ENCODE results near the gene ATP6V1C2.

The ATP6V1C2 gene, protein sequence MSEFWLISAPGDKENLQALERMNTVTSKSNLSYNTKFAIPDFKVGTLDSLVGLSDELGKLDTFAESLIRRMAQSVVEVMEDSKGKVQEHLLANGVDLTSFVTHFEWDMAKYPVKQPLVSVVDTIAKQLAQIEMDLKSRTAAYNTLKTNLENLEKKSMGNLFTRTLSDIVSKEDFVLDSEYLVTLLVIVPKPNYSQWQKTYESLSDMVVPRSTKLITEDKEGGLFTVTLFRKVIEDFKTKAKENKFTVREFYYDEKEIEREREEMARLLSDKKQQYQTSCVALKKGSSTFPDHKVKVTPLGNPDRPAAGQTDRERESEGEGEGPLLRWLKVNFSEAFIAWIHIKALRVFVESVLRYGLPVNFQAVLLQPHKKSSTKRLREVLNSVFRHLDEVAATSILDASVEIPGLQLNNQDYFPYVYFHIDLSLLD

DNA sequence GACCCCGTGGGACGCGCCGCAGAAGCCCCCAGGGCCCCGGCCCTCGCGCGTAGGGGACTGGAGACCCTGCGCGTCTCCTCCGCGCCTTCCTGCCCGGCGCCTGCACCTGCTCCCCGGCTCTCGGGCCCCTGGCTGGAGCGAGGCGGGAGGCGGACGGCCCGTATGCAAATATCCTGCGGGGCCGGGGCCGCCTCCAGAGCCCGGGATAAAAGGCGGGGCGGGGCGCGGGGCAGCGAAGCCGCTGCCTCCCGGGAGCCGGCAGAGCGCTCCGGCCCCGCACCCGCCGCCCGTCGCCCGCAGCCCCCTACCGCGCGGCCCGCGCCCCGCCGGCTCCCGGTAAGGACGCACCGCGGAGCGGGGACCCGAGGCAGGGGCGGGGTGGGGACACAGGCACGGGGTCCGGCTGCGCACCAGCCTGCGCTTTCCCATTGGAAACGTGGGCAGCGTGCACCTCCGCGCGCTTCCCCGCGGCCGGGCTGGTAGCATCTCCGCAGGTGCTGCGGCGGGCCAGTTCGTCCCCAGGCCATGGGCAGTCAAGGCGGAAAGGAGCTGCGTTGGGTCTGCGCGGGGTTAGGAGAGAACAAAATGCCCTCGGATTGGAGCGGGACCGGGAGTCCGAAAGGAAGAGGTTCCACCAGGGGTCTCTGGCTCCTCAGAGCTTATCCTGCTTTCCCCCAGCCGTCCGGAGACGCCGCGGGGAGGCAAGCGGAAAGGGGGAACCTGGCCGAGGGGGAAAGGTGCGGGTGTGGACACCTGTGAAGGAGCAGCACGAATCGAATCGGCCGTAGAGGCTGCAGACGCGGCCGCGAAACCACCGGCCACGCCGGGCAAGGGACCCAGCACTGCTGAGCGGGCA lies at the start of gene ATP6V1C2:
TSS of gene ATP6V1C2 (plus strand) at position 235 of the 856 bp plus-strand sequence. CDS start 1,220 bp downstream, outside the sequence.
- peak in 1 of 2 experiments; percentile 11 for DNase-seq

DNA sequence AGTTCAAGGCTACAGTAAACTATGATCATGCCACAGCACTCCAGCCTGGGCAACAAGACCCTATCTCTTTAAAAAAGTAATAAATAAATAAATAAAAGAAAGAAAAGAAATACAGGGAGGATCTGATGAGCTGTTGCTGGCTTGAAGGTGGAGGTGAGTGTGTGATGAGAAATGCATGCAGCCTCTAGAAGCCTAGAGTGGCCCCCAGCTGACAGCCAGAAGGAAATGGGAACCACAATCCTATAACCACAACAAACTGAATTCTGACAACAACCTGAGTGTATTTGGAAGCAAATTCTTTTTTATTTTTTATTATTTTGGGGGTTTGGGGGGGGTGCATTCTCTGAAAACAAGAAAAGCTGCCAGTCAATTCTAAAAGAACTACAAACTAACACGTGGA lies 46.3 kb upstream of the ATP6V1C2 start:
- DNase-seq, result no peak

DNA sequence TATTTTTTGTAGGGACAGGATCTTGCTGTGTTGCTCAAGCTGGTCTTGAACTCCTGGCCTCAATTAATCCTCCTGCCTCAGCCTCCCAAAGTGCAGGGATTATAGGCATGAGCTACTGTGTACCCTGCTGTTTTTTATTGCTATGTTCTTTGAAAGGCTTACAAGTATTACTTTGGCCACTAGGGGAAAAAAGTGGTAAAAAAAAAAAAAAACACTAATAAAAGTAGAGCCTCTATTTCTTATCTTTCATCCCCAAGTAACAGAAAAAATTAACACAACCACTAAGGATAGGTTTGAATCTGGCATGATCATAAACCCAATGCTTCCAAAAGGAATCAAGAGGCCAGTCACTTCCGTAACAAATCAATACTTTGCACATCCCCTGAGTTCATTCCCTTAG lies 43.2 kb upstream of the ATP6V1C2 start:
- DNase-seq, result no peak

DNA sequence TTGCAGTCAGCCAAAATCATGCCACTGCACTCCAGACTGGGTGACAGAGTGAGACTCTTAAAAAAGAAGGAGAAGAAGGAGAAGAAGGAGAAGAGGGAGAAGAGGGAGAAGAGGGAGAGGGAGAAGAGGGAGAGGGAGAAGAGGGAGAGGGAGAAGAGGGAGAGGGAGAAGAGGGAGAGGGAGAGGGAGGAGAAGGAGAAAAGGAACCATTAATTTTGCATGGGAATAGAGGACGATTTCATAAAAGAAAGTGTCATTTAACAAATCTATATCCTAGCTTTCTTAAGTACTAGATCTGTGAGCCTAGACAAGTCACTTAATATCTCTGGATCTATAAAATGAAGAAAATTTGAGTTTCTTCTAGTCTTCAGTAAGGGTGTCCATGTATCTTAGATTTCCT lies 41.2 kb upstream of the ATP6V1C2 start:
- DNase-seq, result no peak

DNA sequence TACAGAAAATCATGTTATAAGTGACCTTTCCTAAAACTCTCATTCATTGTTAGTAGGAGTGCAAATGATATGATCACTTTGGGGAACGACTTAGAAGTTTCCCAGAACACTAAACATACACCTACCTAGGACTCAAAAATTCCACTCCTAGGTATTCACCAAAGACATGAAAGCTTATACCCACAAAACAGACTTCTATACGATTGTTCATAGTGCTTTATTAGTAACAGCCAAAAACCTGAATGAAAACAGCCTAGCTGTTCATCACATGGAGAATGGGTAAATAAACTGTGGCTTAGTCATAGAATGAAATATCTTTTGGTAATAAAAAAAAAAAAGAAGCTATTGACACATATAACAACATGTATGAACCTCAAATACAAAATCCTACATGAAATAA lies 40.5 kb upstream of the ATP6V1C2 start:
- no peak for DNase-seq

DNA sequence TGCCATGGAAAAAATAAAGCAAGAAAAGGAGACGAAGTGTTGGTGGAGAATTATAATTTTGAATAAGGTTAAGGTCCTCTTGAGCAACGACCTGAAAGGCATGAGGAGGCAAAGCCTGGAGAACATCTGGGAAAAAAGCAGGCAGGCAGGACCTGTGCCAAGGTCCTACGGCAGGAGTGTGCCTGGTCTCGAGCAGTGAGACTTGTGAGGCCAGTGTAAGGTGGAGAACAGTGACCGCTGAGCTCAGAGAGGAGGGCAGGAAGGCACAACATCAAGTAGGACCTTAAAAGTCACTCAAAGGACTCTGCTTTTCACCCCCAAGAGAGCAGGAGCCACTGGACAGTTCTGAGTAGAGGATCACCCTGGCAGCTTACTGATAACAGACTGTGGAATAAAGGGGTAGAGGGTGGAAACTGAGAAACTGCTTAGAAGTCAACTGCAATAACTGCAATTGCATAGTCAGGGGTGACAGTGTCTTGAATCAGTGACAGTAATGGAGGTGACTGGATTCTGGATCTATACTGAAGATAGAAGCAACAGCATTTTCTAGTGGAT lies 35.2 kb upstream of the ATP6V1C2 start:
- DNase-seq, result no peak

DNA sequence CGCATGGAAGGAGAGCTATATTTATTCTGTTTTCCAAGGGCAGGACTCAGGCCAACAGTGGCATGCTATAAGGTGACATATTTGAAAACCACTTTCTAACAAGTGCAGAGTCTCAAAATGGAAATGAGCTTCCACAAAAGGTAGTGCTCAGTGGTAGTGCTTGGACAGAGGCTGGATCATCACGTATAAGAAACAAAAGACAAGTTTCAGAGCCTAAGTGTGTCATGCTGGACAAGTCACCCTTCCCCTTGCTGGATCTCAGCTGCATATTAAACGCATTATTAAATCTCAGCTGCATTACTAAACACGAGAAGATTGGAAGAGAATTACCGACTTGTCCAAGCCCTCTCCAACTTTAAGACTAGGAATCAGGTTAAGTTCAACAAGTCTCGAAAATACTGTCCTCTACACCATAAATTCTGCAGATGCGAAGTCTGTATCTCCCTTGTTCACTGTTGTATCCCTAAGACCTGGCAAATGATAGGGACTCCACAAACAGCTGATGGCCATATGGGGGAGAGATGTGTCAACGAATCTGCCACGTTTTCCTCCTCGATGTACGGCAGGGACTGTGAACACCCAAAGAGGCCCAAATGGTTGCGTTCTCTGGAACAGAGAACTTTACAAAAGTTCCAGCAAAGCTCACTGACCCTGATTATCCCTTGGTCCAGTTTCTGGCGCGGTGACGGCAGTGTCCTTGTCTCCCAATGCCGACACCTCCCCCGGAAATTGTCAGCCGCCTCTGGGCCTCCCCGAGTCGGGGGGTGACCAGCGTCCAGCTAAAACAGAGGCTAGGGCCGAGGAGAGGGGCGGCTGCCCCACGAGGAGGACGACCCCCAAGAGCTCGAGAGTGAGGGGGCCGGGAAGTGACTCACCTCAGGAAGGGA lies 32.3 kb upstream of the ATP6V1C2 start:
- DNase-seq, result no peak

DNA sequence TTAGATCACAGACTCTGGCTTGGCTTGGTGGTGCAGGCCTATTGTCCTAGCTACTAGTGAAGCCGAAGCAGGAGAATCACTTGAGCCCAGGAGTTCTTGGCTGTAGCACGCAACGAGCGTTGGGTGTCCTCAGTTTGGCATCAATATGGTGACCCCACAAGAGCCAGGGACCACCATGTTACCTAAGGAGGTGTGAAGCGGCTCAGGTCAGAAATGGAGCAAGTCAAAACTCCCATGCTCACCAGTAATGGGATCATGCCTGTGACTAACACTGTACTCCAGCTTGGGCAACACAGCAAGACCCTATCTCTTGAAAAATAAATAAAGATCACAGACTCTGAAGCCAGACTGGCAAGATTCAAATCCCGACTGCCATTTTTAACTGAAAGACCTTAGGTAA lies 29.9 kb upstream of the ATP6V1C2 start:
- no peak for DNase-seq

DNA sequence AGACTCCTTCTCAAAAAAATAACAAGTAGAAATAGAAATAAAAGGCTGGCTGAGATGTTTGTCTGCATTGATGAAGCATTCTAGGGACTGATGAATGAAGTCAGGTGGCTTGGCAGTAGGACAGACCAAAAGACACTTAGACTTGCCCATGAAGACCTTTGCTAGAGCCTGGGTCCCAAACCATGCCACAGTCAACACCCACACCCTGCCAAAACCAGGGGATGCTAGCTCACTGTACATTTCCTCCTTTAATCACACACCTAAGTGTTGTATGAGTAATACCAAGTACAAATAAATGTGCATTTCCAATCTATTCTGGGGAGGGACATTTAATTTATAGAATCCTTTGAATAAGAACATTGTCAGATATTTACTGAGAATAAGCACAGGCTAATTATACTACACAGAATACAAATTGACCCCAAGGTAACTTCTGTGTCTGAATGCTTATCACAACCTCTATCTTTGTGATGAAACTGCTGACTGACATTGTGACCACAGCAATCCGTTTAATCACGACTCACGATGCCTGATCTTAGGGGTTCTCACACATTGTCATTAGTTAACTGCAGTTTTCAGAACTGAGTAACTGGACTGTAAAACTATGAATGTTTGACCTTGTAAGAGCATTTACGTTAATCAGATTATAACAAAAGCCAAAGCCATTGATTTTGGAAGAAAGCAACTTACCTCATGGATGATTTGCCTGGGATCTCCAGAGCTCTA lies 21.2 kb upstream of the ATP6V1C2 start:
- no peak for DNase-seq

DNA sequence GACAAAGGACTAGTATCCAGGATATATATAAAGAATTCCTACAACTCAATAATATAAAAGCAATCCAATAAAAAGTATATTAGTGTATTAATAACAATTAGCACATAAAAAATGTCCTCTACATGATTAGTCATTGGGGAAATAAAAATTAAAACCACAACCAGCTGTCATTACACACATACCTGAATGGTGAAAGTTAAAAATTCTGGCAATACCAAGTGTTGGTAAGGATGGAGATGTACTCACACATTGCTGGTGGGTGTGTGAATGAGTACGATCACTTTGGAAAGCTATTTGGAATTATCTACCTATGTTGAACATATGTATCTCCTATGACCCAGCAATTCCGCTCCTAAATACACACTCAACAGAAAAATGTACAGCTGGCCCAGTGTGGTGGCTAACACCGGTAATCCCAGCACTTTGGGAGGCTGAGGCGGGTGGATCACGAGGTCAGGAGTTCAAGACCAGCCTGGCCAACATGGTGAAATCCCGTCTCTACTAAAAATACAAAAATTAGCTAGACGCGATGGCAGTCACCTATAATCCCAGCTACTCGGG lies 17.3 kb upstream of the ATP6V1C2 start:
- DNase-seq, result no peak

DNA sequence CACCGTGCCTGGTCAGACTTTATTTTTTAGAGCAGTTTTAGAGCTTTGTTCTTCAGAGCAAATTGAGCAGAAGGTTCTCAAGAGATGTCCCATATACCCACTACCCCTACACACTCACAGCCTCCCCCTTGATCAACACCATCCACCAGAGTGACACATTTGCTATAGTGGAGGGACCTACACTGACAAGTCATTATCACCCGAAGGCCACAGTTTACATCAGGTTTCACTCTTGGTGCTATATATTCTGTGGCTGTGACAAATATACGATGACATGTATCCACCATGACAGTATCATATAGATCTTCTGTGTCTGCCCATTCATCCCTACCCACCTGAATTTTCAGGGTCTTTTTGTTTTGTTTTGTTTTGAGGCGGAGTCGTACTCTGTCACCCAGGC lies 15.4 kb upstream of the ATP6V1C2 start:
- no peak for DNase-seq

DNA sequence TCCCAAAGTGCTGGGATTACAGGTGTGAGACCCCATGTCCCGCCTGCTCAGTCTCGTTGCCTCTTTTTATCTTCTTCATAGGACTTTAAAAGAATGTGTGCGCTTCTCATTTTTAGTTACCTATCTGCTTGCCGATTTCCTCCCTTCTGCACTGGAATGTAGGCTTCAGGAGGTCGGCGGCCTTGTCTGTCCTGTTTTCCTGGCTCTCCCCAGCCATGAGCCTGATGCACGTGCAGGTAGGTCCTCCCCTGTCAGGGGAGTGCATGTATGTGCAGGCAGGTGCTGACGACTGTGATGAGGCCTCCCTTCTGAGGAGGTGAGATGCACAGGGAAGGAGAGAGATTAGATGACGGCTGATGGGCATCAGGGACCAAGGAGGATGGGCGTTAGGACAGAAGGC lies 13.6 kb upstream of the ATP6V1C2 start:
- DNase-seq, result no peak

DNA sequence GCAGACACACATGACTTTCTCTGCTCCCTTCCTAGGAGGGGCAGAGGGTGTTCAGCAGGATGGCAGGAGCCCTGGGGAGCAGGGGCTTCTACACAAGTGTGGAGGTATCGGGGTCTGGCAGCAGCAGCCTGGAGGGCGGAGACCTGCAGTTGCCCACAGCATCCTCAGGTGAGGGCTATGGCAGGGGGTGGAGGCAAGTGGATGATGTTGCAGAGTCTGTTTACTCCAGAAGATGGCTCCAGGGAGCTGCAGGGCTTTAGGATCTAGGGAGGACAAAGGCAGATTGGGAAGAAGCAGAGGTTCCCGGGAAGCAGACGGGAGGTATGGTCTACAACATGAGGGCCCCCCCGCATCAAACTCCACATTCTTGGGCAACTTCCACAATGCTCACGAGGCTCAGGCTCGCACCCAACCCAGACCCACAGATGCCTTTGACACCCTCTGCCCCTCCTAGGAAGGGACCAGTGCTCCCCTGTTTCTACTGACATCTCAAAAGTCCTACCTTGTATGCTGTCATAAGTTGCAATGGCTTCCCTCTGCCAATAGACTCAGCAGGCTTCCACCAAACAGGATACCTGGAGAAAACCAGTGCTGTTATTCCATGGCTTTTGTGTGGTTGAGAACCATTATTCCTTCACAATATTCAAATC lies 12.0 kb upstream of the ATP6V1C2 start:
- no peak for DNase-seq

DNA sequence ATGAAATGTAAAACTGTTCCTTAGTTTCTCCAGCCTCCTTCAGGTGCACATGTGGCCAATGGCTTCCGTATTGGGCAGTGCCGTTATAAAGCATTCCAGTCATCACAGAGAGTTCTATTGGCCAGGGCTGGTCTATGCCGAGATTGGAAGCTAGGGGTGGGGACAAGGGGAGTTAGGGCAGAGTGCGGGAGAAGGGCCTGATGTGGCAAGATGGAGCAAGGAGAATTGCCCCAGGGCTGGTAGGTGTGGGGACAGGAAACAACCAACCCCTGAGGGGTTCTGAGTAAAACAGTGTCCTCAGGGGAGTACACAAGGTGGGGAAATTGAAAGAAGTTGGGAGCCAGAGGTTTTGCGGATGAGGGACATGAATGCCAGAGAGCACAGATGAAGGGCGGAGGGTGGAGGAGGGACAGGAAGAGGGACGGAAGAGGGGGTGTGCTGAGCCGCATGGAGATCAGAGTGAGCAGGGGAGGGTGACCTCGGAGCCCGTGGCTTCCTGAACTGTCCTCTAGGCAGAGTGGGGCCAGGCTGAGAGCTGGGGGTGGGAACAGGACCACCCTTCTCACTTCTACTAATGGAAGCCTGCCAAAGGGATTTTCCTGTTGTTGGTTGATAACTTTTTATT lies 9.1 kb upstream of the ATP6V1C2 start:
- no peak for DNase-seq

DNA sequence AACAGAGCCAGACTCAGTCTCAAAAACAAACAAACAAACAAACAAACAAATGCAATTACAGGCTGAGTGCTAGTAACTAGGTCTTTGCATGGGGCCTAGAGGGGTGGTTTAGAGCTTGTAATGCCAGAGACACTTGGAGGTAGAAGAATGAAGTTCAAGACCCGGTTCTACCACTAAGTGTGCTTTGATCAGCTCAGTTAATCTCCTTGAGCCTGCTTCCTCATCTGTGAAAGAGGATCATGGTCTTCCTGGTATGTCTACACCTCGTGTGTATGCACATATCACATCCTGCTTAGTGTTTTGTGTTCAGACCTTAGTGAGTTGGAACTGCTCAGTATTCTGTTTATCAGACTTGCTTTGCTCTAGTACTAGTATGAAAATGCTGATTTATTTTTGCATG lies 4.8 kb upstream of the ATP6V1C2 start:
- no peak for DNase-seq

DNA sequence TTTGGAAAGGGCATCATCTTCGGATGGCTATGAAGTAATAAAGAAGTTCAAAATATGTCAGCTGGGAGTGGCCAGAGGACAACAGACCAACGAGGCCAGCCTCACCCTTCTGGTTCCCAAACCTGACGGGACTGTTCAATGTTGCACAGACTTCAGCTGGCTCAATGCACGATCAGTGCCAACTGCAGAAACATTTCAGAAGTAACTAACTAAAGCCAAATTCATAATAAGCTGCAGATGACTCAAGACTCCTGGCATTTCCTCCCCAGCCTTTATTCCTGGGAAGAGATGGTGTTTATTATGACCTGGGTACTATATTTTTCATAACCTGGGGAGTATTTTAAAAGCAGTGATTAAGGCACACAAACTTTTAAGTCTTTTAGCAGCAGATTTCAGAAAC lies 3.8 kb upstream of the ATP6V1C2 start:
- no peak for DNase-seq

DNA sequence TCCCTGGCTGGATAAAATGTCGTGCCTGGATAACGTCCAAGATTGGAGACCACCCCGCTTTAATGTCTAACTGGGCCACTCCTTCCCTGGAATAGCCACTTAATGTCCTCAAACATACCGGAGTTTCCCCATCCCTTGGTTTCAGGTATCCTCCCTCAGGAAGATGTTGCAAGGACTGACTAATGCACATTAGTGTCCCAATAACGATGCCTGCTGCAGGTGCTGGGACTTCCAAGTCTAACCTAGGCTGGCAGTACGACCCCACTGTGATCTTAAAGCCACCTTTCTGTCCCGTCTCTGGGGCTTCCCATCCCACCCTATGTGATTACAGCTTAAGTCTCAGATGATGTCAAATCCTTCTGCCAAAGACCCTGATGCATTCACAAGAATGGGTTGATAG lies 1.1 kb upstream of the ATP6V1C2 start:
- no peak for DNase-seq

DNA sequence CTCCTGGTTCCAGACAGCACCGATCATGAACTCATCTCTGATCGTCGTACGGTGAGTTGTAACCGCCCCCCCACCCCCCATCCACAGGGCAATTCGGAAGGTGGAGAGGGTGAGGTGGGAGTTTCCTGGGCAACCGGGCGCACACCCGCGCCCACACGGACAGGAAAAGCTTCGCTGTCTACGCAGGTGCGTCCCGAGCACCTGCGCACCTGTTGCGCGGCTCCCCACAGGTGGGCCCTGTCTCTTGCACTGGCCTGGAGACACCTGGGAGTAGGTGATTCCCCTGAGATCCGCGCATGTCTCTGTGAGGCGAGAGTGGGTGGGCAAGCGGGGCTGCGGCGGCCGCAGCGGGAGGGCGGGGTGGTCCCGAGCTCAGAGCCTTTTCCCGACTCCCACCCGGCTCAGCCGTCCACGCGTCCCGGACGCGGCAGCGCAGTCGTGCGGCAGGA lies 459 bp upstream of the ATP6V1C2 start:
- DNase-seq, result peak in 1 of 2 experiments; percentile 12

DNA sequence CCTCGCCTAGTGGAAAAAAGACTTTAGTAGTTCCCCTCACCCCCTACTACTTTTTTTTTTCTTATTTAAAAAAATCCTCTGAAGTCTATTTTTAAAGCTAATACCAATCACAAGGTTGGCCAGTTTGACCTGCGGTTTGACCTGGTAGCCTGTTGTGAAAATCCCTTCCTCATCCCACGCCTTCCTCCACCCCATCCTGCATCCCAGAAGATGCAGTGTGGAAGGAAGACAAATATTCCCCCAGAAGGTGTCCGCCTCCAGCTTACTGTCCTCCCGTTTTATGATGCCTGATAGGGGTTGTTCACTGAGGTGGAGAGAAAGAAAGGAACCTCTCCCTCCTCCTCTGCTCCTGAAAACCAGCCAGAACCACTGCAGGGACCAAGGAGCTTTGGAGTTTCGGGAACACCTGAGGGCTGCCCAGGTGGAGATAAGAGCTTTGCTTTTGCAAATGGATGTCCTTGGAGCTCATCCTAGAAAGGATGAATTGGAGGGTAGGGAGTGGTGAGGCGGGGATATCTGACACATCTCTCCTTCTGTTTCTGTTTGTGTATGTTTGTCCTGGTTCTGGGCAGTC lies 909 bp downstream of the ATP6V1C2 start:
- no peak for DNase-seq

DNA sequence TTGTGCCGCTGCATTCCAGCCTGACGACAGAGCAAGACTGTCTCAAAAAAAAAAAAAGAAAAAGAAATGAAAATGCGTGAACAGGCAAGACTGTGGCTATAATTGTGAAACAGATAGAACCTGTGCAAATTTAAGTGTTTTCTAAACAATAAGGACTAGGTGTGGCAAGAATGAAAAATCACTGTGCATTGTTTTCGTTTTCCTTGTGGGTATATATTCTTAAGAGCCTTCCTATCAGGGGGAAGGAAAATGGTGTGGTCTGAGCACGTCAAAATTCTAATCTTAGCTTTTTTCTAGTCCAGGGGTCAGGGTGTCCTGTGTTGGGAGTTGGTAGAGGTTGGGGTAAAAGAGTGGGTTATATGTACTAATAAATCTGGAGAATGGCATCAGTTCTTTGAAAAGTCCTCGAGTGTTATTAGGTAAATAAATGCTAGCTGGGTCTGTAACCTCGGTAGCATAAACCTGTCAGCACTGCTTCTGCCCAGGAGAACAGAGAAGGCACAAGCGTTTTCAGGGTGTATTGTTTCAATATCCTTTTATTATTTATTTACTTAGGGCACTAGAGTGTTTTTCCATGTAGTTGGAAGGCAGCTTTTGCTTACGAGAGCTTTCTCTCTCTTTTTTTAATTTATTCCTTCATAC lies 11.6 kb downstream of the ATP6V1C2 start:
- DNase-seq, result no peak

Data from stimulated activated CD4-positive, alpha-beta T cell treated with anti-CD3 and anti-CD28 coated beads, Interleukin-4, amount 100 ng/mL, for 4 hours (primary cell).